Caco-2 (cell line): ENCODE data around the gene WBP1L. TPM values are rescaled to one million over a fixed set of nuclear protein-coding genes. Genes with fewer than 3 reads are reported as not detected.
A peak's percentile ranks its signal among the peaks of the same experiment; 100 is the strongest.
"Not testable (repeated sequence)": the region's sequence is repeated elsewhere in the genome, so short reads cannot be mapped to it uniquely, and the experiment has no call there.

ENCODE experiments used
- Bru-seq: library from RNA; stranded (reverse); fragments of 400-500 nt; gene quantifications from one replicate; lab custom pipeline; 2021; lab: Mats Ljungman, UMichigan
- BruChase-seq, 2 experiments: library from RNA; stranded (reverse); fragments of 400-500 nt; gene quantifications; one replicate each; lab custom pipeline; 2021; lab: Mats Ljungman, UMichigan
- BruUV-seq: library from RNA; stranded (reverse); fragments of 400-500 nt; replicated peaks from 2 replicates; lab custom pipeline; 2021; lab: Mats Ljungman, UMichigan
- CTCF ChIA-PET: fragments of 300-600 bp; sonication (Branson Sonifier 250); formaldehyde crosslinking; loops from one replicate; lab custom pipeline; 2022; ENCODE audit warnings: antibody characterized with exemption; lab: Charles Lee
- POLR2A ChIA-PET: fragments of 300-600 bp; sonication (Branson Sonifier 250); formaldehyde crosslinking; loops from one replicate; lab custom pipeline; 2022; ENCODE audit warnings: antibody characterized with exemption; lab: Charles Lee
- DNase-seq, 2 experiments: peaks; one replicate each; pipeline versions ENCODE4 v3.0.0 to v3.0.0-alpha.2; 2020 to 2022
- H3K27me3 ChIP-seq: replicated peaks from 2 replicates; pipeline ENCODE4 v1.6.0; 2011; ENCODE audit warnings: low read length; ENCODE audit not compliant: control insufficient read depth, insufficient read depth
- H3K36me3 ChIP-seq: 2 replicates; pipeline ENCODE4 v1.5.1; 2011; ENCODE audit warnings: low read length; ENCODE audit not compliant: control insufficient read depth, insufficient read depth
- H3K4me1 ChIP-seq: fragments of 250-450 bp; sonication (Bioruptor Pico); 2 replicates; pipeline ENCODE4 v1.5.1; 2020; ENCODE audit warnings: mild to moderate bottlenecking
- H3K4me3 ChIP-seq: 2 replicates; pipeline ENCODE4 v1.5.1; 2011; ENCODE audit warnings: low read depth, mild to moderate bottlenecking, control low read depth, low read length
- H3K9me3 ChIP-seq: fragments of 250-450 bp; sonication (Bioruptor Pico); 2 replicates; pipeline ENCODE4 v1.5.1; 2020; ENCODE audit warnings: mild to moderate bottlenecking, moderate library complexity
- H3K27ac Mint-ChIP-seq: one replicate; pipeline ENCODE4 v1.8.0; 2022; ENCODE audit warnings: mixed read lengths; ENCODE audit not compliant: unreplicated experiment
- H3K27me3 Mint-ChIP-seq: one replicate; pipeline ENCODE4 v1.8.0; 2022; ENCODE audit warnings: mixed read lengths; ENCODE audit not compliant: insufficient read depth, unreplicated experiment
- H3K36me3 Mint-ChIP-seq: one replicate; pipeline ENCODE4 v1.8.0; 2022; ENCODE audit warnings: mild to moderate bottlenecking, mixed read lengths; ENCODE audit not compliant: insufficient read depth, unreplicated experiment
- H3K4me1 Mint-ChIP-seq: one replicate; pipeline ENCODE4 v1.8.0; 2022; ENCODE audit warnings: low read depth, mixed read lengths; ENCODE audit not compliant: unreplicated experiment
- H3K4me3 Mint-ChIP-seq: one replicate; pipeline ENCODE4 v1.8.0; 2022; ENCODE audit warnings: mild to moderate bottlenecking, moderate library complexity, mixed read lengths; ENCODE audit not compliant: unreplicated experiment
- H3K9me3 Mint-ChIP-seq: one replicate; pipeline ENCODE4 v1.8.0; 2022; ENCODE audit warnings: mixed read lengths; ENCODE audit not compliant: unreplicated experiment
- CTCF ChIP-seq, 2 experiments: fragments of 200-600 bp in 1 of 2; IDR thresholded peaks; 1 replicate in 1 of 2; 2 replicates in 1 of 2; pipeline versions ENCODE4 v1.5.1 to v1.8.0; 2011 to 2022; ENCODE audit warnings: antibody characterized with exemption in 1 of 2, control low read depth in 1 of 2, inconsistent platforms in 1 of 2, low read depth in 1 of 2, low read length in 1 of 2, mild to moderate bottlenecking in 1 of 2, moderate library complexity in 1 of 2; ENCODE audit not compliant: insufficient read depth in 1 of 2, severe bottlenecking in 1 of 2, unreplicated experiment in 1 of 2
- intact Hi-C: fragments of 100-400 bp; cut with micrococcal nuclease; formaldehyde crosslinking; loops from one replicate; pipeline ENCODE4 v1.10.0; 2022; ENCODE audit not compliant: unreplicated experiment
- long read RNA-seq: library from polyadenylated mRNA; stranded (forward); transcript quantifications from one replicate; pipeline ENCODE4 v2.0.0, GENCODE V29; 2022
- total RNA-seq: library from RNA; stranded (reverse); gene quantifications from 2 replicates; pipeline ENCODE4 v1.2.3, GENCODE V29; 2022

The WBP1L gene
- total RNA-seq: 26.3 and 28.2 TPM in 2 replicates
- Bru-seq, nascent RNA: percentile 61 among the genes with signal in this experiment
- BruChase-seq, experiment 1, labeled RNA remaining after a 2-hour chase: percentile 68 among the genes with signal in this experiment
- BruChase-seq, experiment 2, labeled RNA remaining after a 6-hour chase: percentile 69 among the genes with signal in this experiment
- long read RNA-seq, transcript WBP1L-203 (4 exons, 1,428 nt): major isoform, 9 of 24 reads
- long read RNA-seq, partial matches to known transcripts: 13 of 24 reads
- long read RNA-seq, other reads (novel, unspliced or antisense): 2 of 24 reads

- H3K9me3 Mint-ChIP-seq: no peaks in the 10 kb centered on the region
- no peaks in the 10 kb centered on the region for H3K27me3 Mint-ChIP-seq
- Histone ChIP-seq H3K4me1 (peaks cover 18% of the 10 kb centered on the region), H3K4me3 (peak within 1 kb of the TSS; percentile 76), H3K9me3 (no peaks in the 10 kb centered on the region), H3K27me3 (no peaks in the 10 kb centered on the region), H3K36me3 (no peaks in the 10 kb centered on the region)
- no TSS peak for BruUV-seq
- peaks cover 7% of the 10 kb centered on the region for H3K4me1 Mint-ChIP-seq
- peak; percentile 98 for DNase-seq
- CTCF ChIA-PET: interaction anchor here (0.6 to 1.6 kb wide), 4 partner anchors 30 to 174 kb away, joined by 3 to 8 read pairs (median 6); partner anchors contain the start of genes ARL3 and SFXN2
- intact Hi-C loops: loop anchor here (2.0 to 5.0 kb wide), 2 partner anchors 29 to 496 kb away; partner anchors contain the start of genes ARL3, GBF1 and SFXN2
- peaks cover 26% of the 10 kb centered on the region for H3K36me3 Mint-ChIP-seq
- peak within 1 kb of the TSS; percentile 74 for H3K27ac Mint-ChIP-seq
- POLR2A ChIA-PET: interaction anchor here (0.7 to 1.1 kb wide), 5 partner anchors 26 to 1051 kb away, joined by 3 to 7 read pairs (median 4); partner anchors contain the start of genes ARL3, AS3MT and SFXN2
- no peak for TF ChIP-seq CTCF (IDR thresholded peaks at IDR 0.05; ENCODE audit: insufficient read depth in 1 of 2, low read depth in 1 of 2, low read length in 1 of 2, severe bottlenecking in 1 of 2, unreplicated experiment in 1 of 2)
- H3K4me3 Mint-ChIP-seq: peak within 1 kb of the TSS; percentile 75
Observed at GRCh38 chr10:102743588-102744373, at the start of gene WBP1L. TSS of gene WBP1L (plus strand) at chr10:102743948. CDS start at chr10:102744054, 106 bp downstream.

- H3K36me3 ChIP-seq, H3K4me3 ChIP-seq, H3K9me3 Mint-ChIP-seq, H3K4me1 ChIP-seq, CTCF ChIA-PET, H3K27me3 ChIP-seq, BruUV-seq, DNase-seq, H3K9me3 ChIP-seq, H3K4me3 Mint-ChIP-seq, H3K27ac Mint-ChIP-seq, intact Hi-C loops, H3K27me3 Mint-ChIP-seq, H3K4me1 Mint-ChIP-seq: not testable (repeated sequence)
- peaks cover 35% of the 10 kb centered on the region for H3K36me3 Mint-ChIP-seq
- POLR2A ChIA-PET: interaction anchor here (0.7 kb wide), 1 partner anchor 57 kb away, joined by 4 read pairs; no protein-coding TSS in a partner anchor
Observed at GRCh38 chr10:102695401-102695800, 48.3 kb upstream of the WBP1L start.

GRCh38 chr10:102696736-102697135, 47.0 kb upstream of the WBP1L start:
- H3K27me3 ChIP-seq: no peaks in the 10 kb centered on the region
- no peaks in the 10 kb centered on the region for H3K36me3 ChIP-seq
- Mint-ChIP-seq H3K27me3 (no peaks in the 10 kb centered on the region), H3K27ac (no peak overlapping the region), H3K9me3 (no peaks in the 10 kb centered on the region), H3K4me3 (no peak overlapping the region), H3K4me1 (no peaks in the 10 kb centered on the region), H3K36me3 (peaks cover 35% of the 10 kb centered on the region)
- DNase-seq: no peak
- no peak for TF ChIP-seq CTCF (IDR thresholded peaks at IDR 0.05; ENCODE audit: insufficient read depth in 1 of 2, low read depth in 1 of 2, low read length in 1 of 2, severe bottlenecking in 1 of 2, unreplicated experiment in 1 of 2)
- ChIA-PET CTCF (interaction anchor here (0.7 kb wide), 1 partner anchor 18 kb away, joined by 3 read pairs; no protein-coding TSS in a partner anchor), POLR2A (no interaction called here)
- intact Hi-C loops: no loop called here
- no peak overlapping the region for H3K4me3 ChIP-seq
- no peaks in the 10 kb centered on the region for H3K4me1 ChIP-seq
- no peaks in the 10 kb centered on the region for H3K9me3 ChIP-seq
- BruUV-seq: no TSS peak
